Activated T-helper 2 cell treated with anti-CD3 and anti-CD28 coated beads, Interferon-gamma antibody, Interleukin-2, Interleukin-4, amounts not matched to agents 10 μg/mL and 5 μg/mL and 100 μg/mL, durations not matched to agents 14 hours and 24 hours and 36 hours (primary cell): ENCODE measurements around the gene IQGAP2. TPM values are rescaled to one million over a fixed set of nuclear protein-coding genes. Genes with fewer than 3 reads are reported as not detected.
"Not testable (repeated sequence)": the region's sequence is repeated elsewhere in the genome, so short reads cannot be mapped to it uniquely, and the experiment has no call there.

Experiments
- DNase-seq: peaks from one replicate; pipeline ENCODE4 v3.0.0; 2021; ENCODE audit warnings: low spot score
- H3K27ac Mint-ChIP-seq: one replicate; pipeline ENCODE4 v1.8.0; 2021; ENCODE audit warnings: mixed read lengths
- H3K27me3 Mint-ChIP-seq: one replicate; pipeline ENCODE4 v1.8.0; 2021; ENCODE audit warnings: low read depth, mixed read lengths
- H3K36me3 Mint-ChIP-seq: one replicate; pipeline ENCODE4 v1.8.0; 2021; ENCODE audit warnings: low read depth, mixed read lengths
- H3K4me1 Mint-ChIP-seq: one replicate; pipeline ENCODE4 v1.8.0; 2021; ENCODE audit warnings: low read depth, mixed read lengths
- H3K4me3 Mint-ChIP-seq: one replicate; pipeline ENCODE4 v1.8.0; 2021; ENCODE audit warnings: low read depth, mild to moderate bottlenecking, moderate library complexity, mixed read lengths
- H3K9me3 Mint-ChIP-seq: one replicate; pipeline ENCODE4 v1.8.0; 2021; ENCODE audit warnings: mixed read lengths
- intact Hi-C: fragments of 100-400 bp; cut with micrococcal nuclease; formaldehyde crosslinking; loops from one replicate; pipeline ENCODE4 v1.15.1; 2023
- total RNA-seq: library from RNA; stranded (reverse); gene quantifications from 2 replicates; pipeline ENCODE4 v1.2.3, GENCODE V29; 2022

The IQGAP2 gene
- total RNA-seq, 1 donor from 2014 or later, result 28.3 TPM

DNA sequence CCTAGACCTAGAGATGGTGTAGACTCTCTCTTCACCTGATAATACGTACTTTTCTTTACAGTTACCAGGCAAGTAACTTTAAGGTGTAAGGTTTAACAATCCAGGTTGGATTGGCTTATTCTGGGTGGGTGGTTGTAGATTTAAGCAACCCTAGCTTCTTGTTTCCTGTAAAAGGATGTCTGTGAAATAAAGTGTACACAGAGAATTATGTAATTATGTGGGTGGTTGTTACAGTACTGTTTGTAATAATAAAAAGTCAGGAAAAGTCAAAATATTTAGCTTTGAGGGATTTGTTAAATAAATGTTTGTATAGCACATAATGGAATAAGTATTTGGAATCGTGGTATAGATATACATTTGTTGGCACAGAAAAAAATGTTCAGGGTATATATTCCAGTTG lies 269.2 kb downstream of the IQGAP2 start:
- Mint-ChIP-seq H3K27ac (no peak overlapping the region), H3K4me3 (no peak overlapping the region), H3K27me3 (no peaks in the 10 kb centered on the region), H3K36me3 (peaks cover 73% of the 10 kb centered on the region), H3K4me1 (no peaks in the 10 kb centered on the region), H3K9me3 (no peaks in the 10 kb centered on the region)
- intact Hi-C loops, result no loop called here
- no peak for DNase-seq

DNA sequence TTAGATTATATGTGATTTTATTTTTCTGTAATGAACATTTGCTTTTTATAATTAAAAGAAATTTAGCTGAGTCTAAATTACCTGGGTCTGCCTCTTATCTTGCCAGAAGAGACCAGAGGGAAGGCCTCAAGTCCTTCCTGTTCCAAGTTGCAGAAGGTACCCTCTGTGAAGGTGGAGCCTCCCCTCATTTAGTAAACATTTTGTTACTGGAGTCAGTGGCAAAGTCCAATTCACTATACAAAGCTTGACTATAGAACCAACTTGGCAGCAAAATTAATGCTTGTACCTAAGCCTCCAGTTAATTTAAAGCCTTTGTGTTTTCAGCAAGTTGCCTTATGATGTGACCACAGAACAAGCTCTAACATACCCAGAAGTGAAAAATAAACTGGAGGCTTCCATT lies 270.0 kb downstream of the IQGAP2 start:
- Mint-ChIP-seq H3K27me3 (no peaks in the 10 kb centered on the region), H3K36me3 (peaks cover 72% of the 10 kb centered on the region)

DNA sequence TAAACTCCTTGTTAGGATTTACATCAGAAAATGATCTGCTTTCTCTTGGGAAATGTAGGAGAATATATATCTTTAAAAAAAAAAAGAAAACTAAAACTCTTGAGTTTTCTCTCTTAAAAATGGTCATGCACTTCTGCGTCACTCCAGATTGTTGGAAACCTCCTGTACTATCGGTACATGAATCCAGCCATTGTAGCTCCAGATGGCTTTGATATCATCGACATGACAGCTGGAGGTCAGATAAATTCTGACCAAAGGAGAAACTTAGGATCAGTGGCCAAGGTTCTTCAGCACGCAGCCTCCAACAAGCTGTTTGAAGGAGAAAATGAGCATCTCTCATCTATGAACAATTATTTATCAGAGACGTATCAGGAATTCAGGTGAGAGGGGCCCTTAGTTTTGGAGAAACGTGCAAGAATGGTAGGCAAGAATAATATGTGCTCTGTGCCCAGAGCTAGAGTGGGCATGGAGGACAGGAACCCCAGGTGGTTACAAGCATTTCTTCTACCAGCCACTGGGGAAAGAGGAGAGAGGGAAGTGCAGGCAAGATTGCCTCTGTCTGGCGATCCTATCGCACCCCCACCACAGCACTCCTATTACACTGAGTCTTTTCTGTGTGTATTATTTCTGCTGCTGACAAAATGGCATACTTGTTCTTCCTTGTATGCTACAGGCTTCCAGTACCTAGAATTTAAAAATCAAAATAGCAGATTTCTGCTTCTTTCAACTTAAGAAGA lies 271.4 kb downstream of the IQGAP2 start:
- H3K36me3 Mint-ChIP-seq, result peaks cover 74% of the 10 kb centered on the region
- intact Hi-C loops, result no loop called here

More for the DNA sequence above, 270.0 kb downstream of the IQGAP2 start:
- no peak overlapping the region for H3K4me3 Mint-ChIP-seq
- DNase-seq, result no peak
- no peak overlapping the region for H3K27ac Mint-ChIP-seq
- H3K9me3 Mint-ChIP-seq, result no peaks in the 10 kb centered on the region
- intact Hi-C loops, result no loop called here
- no peaks in the 10 kb centered on the region for H3K4me1 Mint-ChIP-seq

GRCh38 chr5:76675364-76675763 lies 272.3 kb downstream of the IQGAP2 start:
- Mint-ChIP-seq H3K27me3 (no peaks in the 10 kb centered on the region), H3K9me3 (no peaks in the 10 kb centered on the region), H3K36me3 (peaks cover 74% of the 10 kb centered on the region), H3K27ac (no peak overlapping the region), H3K4me1 (peaks cover 3% of the 10 kb centered on the region), H3K4me3 (no peak overlapping the region)
- intact Hi-C loops, result no loop called here
- DNase-seq, result no peak

More for the DNA sequence above, 271.4 kb downstream of the IQGAP2 start:
- Mint-ChIP-seq H3K4me3 (no peak overlapping the region), H3K9me3 (no peaks in the 10 kb centered on the region), H3K27ac (no peak overlapping the region), H3K27me3 (no peaks in the 10 kb centered on the region), H3K4me1 (no peaks in the 10 kb centered on the region)
- DNase-seq, result no peak

DNA sequence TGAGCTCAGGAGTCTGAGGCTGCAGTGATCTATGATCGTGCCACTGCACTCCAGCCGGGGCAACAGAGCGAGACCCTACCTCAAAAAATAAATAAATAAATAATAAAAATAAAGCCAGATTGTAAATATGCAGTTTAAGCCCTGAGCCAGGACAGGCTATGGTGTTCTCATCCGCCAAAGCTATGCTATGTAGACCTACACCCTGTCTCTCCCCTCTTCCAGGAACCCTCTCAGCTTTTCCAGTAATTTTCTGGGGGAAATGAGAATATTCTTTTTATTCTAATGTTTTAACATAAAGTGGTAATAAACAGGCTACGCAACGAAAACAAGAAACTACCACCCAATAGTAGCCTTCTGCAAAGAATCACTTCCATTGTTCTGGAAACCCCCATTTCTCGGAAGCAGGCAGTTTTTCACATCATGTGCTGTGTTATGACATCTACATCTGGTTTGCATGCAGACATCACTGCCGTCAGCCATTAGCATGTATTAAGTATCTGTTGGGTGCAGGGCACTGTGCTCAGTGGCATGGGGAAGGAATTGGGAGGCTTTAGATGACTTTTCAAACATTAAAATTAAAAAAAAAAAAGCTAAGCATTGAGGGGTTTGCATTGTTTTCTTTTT lies 274.9 kb downstream of the IQGAP2 start:
- no peaks in the 10 kb centered on the region for H3K9me3 Mint-ChIP-seq
- H3K27me3 Mint-ChIP-seq, result no peaks in the 10 kb centered on the region
- intact Hi-C loops, result no loop called here
- H3K4me3 Mint-ChIP-seq, result no peak overlapping the region
- no peak for DNase-seq
- H3K4me1 Mint-ChIP-seq, result peaks cover 5% of the 10 kb centered on the region
- peaks cover 66% of the 10 kb centered on the region for H3K36me3 Mint-ChIP-seq
- H3K27ac Mint-ChIP-seq, result no peak overlapping the region

DNA sequence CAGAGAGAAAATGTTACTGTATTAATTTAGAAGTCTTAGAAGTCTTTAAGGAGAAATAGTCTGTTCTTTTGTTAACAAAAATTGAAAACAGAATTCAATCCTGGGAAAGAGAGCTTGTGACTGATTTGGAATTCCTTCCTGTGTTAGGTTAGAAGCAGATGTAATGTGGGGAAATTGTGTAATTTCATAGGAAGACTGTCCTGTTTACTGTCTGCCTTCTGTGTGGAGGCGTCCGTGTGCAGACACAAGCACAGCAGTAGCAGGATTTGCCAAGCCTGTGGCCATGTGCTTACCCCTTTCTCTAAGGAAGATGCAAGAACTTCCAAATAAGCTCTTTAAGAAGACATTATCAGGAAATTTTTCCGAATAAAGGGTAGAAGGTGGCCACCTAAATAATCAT lies 276.1 kb downstream of the IQGAP2 start:
- no peak overlapping the region for H3K27ac Mint-ChIP-seq
- intact Hi-C loops, result no loop called here

GRCh38 chr5:76680826-76681225 lies 277.7 kb downstream of the IQGAP2 start:
- H3K4me3 Mint-ChIP-seq, H3K9me3 Mint-ChIP-seq, intact Hi-C loops, H3K4me1 Mint-ChIP-seq, H3K27me3 Mint-ChIP-seq, H3K27ac Mint-ChIP-seq, DNase-seq: not testable (repeated sequence)
- peaks cover 66% of the 10 kb centered on the region for H3K36me3 Mint-ChIP-seq

More for the DNA sequence above, 276.1 kb downstream of the IQGAP2 start:
- Mint-ChIP-seq H3K4me1 (peaks cover 5% of the 10 kb centered on the region), H3K9me3 (no peaks in the 10 kb centered on the region), H3K36me3 (peaks cover 63% of the 10 kb centered on the region), H3K4me3 (no peak overlapping the region), H3K27me3 (no peaks in the 10 kb centered on the region)
- DNase-seq, result no peak

GRCh38 chr5:76681287-76681686 lies 278.2 kb downstream of the IQGAP2 start:
- Mint-ChIP-seq H3K4me3 (no peak overlapping the region), H3K9me3 (no peaks in the 10 kb centered on the region), H3K4me1 (peaks cover 5% of the 10 kb centered on the region), H3K27me3 (no peaks in the 10 kb centered on the region), H3K27ac (no peak overlapping the region), H3K36me3 (peaks cover 66% of the 10 kb centered on the region)
- intact Hi-C loops, result no loop called here
- no peak for DNase-seq

DNA sequence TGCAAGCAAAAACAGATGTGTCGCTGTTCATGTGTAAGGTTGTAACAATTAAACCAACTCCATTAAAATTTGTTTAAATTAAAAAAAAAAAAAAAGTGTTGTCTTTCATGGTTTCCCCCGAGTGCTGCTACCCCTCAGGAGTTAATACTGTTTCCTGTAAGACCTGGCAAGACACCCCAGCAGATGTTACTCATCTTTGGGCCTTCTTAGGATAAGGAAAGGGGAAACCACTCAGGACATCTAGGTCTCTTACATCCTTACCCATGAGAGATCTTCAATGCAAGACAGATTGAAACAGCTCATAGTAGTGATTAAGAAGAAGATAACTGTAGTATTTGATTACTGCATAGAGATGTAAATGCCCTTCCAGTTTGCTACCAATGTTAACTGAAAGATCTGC lies 279.3 kb downstream of the IQGAP2 start:
- no peaks in the 10 kb centered on the region for H3K9me3 Mint-ChIP-seq
- intact Hi-C loops, result no loop called here
- H3K27me3 Mint-ChIP-seq, result no peaks in the 10 kb centered on the region
- H3K4me1 Mint-ChIP-seq, result peaks cover 5% of the 10 kb centered on the region
- no peak overlapping the region for H3K27ac Mint-ChIP-seq
- no peak for DNase-seq
- peaks cover 67% of the 10 kb centered on the region for H3K36me3 Mint-ChIP-seq
- H3K4me3 Mint-ChIP-seq, result no peak overlapping the region

- H3K4me1 Mint-ChIP-seq, result peaks cover 7% of the 10 kb centered on the region
- H3K4me3 Mint-ChIP-seq, result no peak overlapping the region
- H3K9me3 Mint-ChIP-seq, result no peaks in the 10 kb centered on the region
These were observed 281.0 kb downstream of the IQGAP2 start for GRCh38 chr5:76683816-76684731.

DNA sequence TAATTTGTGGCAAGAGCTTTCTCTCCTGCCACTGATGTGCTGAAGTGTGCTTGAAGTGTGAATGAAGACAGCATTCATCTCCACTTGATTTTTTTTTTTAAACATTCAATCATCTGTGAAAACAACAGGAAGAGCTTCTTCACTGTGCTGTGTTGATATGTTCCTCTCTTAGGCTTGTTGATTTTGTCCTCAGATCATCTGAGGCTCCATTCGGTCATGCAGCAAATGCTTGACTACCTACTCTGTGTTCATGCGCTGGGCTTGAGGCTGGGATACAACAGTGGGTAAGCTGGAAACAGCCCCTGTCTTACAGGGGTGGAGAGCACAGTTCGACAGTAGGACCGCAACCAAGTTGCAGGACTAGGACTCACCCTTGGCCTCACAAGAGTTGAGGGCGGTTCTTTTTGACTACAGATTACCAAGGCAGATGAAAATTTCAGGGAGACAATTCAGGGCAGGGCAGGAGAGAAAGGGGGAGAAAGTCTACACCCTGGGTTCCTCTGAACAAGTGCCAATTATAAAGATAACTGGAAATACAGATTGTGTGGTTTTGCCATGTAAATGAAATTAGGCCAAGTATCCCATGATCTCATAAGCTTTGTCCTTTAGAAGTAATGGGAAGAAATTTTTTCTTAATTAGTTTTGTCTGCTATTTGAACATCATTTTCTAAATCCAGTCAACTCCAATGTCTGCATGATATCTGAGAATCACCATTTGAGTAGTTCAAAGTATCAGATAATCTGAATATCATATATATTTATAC lies 281.9 kb downstream of the IQGAP2 start:
- no peak overlapping the region for H3K27ac Mint-ChIP-seq
- no peaks in the 10 kb centered on the region for H3K9me3 Mint-ChIP-seq
- no peak overlapping the region for H3K4me3 Mint-ChIP-seq
- intact Hi-C loops, result no loop called here
- DNase-seq, result no peak
- peaks cover 10% of the 10 kb centered on the region for H3K4me1 Mint-ChIP-seq
- no peaks in the 10 kb centered on the region for H3K27me3 Mint-ChIP-seq
- H3K36me3 Mint-ChIP-seq, result peaks cover 68% of the 10 kb centered on the region

More at GRCh38 chr5:76683816-76684731, 281.0 kb downstream of the IQGAP2 start:
- Mint-ChIP-seq H3K36me3 (peaks cover 70% of the 10 kb centered on the region), H3K27me3 (no peaks in the 10 kb centered on the region), H3K27ac (no peak overlapping the region)
- intact Hi-C loops, result no loop called here
- no peak for DNase-seq

DNA sequence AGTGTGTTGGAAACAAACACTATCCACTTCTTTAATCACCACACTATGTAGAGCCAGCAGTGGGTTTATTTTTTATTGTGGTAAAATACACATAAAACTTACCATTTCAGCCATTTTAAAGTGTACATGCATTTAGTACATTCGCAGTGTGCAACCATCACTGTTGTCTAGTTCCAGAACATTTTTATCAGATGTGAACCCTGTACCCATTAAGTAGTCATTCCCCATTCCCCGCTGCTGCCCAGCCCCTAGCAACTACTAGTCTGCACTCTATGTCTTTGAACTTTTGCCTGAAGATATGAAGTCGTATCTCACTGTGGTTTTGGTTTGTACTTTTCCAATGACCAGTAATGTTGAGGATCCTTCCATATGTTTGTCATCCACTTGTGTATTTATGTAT lies 282.6 kb downstream of the IQGAP2 start:
- DNase-seq, result no peak
- no peaks in the 10 kb centered on the region for H3K27me3 Mint-ChIP-seq
- no peak overlapping the region for H3K27ac Mint-ChIP-seq
- no peaks in the 10 kb centered on the region for H3K9me3 Mint-ChIP-seq
- H3K4me1 Mint-ChIP-seq, result peaks cover 8% of the 10 kb centered on the region
- H3K4me3 Mint-ChIP-seq, result no peak overlapping the region
- peaks cover 67% of the 10 kb centered on the region for H3K36me3 Mint-ChIP-seq
- intact Hi-C loops, result no loop called here
